Activated T-helper 1 cell treated with anti-CD3 and anti-CD28 coated beads, Interleukin-12 subunit alpha, Interleukin-12 subunit beta, Interleukin-2, Interleukin-4 antibody, amounts not matched to agents 30 ng/mL and 10 ng/mL and 1 ng/mL, durations not matched to agents 14 hours and 24 hours and 36 hours (primary cell): ENCODE measurements around the gene ZNF608. TPM values are rescaled to one million over a fixed set of nuclear protein-coding genes. Genes with fewer than 3 reads are reported as not detected.

Experiments used
- DNase-seq: peaks from one replicate; pipeline ENCODE4 v3.0.0; 2021; ENCODE audit warnings: low spot score
- H3K27ac Mint-ChIP-seq: one replicate; pipeline ENCODE4 v1.8.0; 2021; ENCODE audit warnings: mild to moderate bottlenecking, mixed read lengths
- H3K27me3 Mint-ChIP-seq: one replicate; pipeline ENCODE4 v1.8.0; 2022; ENCODE audit warnings: mild to moderate bottlenecking, moderate library complexity, mixed read lengths; ENCODE audit not compliant: insufficient read depth
- H3K36me3 Mint-ChIP-seq: one replicate; pipeline ENCODE4 v1.8.0; 2021; ENCODE audit warnings: low read depth, mixed read lengths
- H3K4me1 Mint-ChIP-seq: one replicate; pipeline ENCODE4 v1.8.0; 2021; ENCODE audit warnings: low read depth, mixed read lengths
- H3K4me3 Mint-ChIP-seq: one replicate; pipeline ENCODE4 v1.8.0; 2021; ENCODE audit warnings: mild to moderate bottlenecking, moderate library complexity, mixed read lengths
- H3K9me3 Mint-ChIP-seq: one replicate; pipeline ENCODE4 v1.8.0; 2021; ENCODE audit warnings: mixed read lengths
- intact Hi-C: fragments of 100-400 bp; cut with micrococcal nuclease; formaldehyde crosslinking; loops from one replicate; pipeline ENCODE4 v1.15.1; 2024
- total RNA-seq: library from RNA; stranded (reverse); gene quantifications from 2 replicates; pipeline ENCODE4 v1.2.3, GENCODE V29; 2022

ZNF608 gene
- total RNA-seq, 1 donor from 2014 or later: not detected

DNA sequence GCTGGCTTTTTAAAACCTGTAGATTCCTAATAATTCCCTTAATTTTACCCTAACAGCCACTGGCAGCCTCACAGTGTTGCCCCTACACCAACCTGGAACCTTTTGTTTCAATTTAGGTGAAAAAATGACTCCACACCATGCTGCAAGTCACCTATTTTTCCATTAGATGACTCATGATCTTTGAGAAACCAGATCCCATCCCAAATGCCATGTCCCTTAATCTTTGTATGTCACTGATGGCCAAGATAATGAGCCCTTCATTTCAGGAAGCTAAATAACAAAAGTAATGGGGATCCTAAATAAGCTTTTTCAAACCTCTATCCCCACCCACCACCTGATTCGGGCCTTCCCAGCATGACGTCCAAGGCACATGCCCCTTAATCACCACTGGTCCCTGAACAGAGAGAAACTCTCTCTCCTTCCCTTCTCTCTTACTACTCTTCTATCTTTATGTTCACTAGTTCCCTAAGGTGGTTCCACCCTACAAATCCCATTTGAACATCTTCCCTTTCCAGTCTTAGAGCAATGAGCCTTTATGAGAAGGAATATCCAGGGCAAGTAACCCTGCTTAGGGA lies 33.6 kb downstream of the ZNF608 start:
- intact Hi-C loops: no loop called here
- no peaks in the 10 kb centered on the region for H3K4me1 Mint-ChIP-seq
- H3K4me3 Mint-ChIP-seq: no peak overlapping the region

DNA sequence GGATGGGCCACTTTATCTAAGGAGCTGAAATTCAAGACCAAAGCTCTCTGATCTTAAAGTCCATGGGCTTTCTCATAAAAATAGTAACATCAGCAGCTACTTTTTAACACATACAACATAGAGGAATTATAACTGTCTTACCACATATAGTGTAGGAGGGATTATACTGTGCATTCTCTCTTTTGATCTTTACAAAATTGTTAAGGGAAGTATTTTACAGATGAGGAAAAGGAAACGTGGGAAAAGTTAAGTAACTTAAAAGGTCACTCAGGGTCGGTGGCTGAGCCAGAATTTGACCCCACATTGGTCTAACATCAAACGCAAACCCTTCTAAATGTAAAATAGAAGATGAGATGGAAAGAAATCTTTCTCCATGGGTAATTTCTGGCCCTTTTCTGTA lies 38.4 kb downstream of the ZNF608 start:
- no peaks in the 10 kb centered on the region for H3K9me3 Mint-ChIP-seq
- DNase-seq: no peak
- intact Hi-C loops: no loop called here
- no peaks in the 10 kb centered on the region for H3K36me3 Mint-ChIP-seq
- H3K4me3 Mint-ChIP-seq: no peak overlapping the region
- no peaks in the 10 kb centered on the region for H3K27me3 Mint-ChIP-seq
- H3K27ac Mint-ChIP-seq: no peak overlapping the region
- H3K4me1 Mint-ChIP-seq: no peaks in the 10 kb centered on the region

More for the DNA sequence above, 33.6 kb downstream of the ZNF608 start:
- Mint-ChIP-seq H3K27me3 (no peaks in the 10 kb centered on the region), H3K27ac (no peak overlapping the region), H3K9me3 (no peaks in the 10 kb centered on the region), H3K36me3 (no peaks in the 10 kb centered on the region)
- no peak for DNase-seq

DNA sequence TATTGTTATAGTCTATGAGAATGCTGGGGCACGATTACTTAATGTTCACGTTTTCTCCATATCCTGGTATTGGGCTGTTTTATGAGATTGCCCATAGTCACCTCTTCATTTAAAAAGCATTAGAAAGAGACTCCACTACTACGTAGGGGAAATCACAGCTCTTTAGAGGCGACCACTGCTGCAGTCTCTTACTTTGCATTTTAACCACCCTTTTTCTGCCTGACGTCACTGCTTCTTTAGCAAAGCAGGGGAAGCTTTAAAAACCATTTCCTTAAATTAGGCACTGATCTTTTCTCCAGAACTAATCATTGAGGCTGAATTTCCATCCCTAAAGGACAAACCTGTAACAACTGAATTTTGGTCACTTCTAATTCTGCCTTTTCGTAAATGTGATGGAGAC lies 38.9 kb downstream of the ZNF608 start:
- DNase-seq: no peak
- no peaks in the 10 kb centered on the region for H3K36me3 Mint-ChIP-seq
- H3K9me3 Mint-ChIP-seq: no peaks in the 10 kb centered on the region
- H3K27me3 Mint-ChIP-seq: no peaks in the 10 kb centered on the region
- no peak overlapping the region for H3K27ac Mint-ChIP-seq
- H3K4me3 Mint-ChIP-seq: no peak overlapping the region
- intact Hi-C loops: no loop called here
- no peaks in the 10 kb centered on the region for H3K4me1 Mint-ChIP-seq

DNA sequence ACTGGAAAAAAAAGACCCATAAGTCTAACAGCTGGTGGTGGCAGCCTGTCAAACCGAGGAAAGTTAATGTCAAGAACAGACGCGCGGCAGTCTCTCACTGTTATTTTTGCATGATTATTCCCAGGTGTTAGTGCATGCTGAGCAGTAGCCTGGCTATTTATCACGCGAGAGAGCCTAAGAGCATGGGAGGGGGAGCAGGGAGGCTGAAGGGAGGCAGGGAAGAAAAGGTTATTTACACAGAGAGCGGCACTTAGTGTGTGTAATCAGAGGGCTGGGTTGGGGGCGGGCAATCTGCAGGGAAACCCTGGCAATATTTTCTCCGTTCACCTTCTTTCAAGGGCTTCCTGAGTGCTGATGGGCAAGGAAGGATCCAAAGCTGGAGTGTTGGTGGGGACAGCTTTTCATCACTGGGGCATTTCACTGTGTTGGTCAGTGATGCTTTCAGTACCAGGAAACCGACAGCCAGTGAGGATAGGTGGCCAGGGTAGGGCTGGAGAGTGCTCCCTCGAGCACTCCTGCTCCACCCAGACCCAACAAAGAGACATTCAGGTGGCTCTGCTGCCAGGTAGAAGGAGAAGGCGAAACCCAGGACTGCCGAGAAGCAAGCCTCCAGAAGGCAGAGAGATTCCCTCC lies 39.6 kb downstream of the ZNF608 start:
- Mint-ChIP-seq H3K36me3 (no peaks in the 10 kb centered on the region), H3K4me3 (no peak overlapping the region), H3K4me1 (no peaks in the 10 kb centered on the region), H3K27ac (no peak overlapping the region), H3K27me3 (no peaks in the 10 kb centered on the region), H3K9me3 (no peaks in the 10 kb centered on the region)
- intact Hi-C loops: no loop called here
- DNase-seq: no peak

DNA sequence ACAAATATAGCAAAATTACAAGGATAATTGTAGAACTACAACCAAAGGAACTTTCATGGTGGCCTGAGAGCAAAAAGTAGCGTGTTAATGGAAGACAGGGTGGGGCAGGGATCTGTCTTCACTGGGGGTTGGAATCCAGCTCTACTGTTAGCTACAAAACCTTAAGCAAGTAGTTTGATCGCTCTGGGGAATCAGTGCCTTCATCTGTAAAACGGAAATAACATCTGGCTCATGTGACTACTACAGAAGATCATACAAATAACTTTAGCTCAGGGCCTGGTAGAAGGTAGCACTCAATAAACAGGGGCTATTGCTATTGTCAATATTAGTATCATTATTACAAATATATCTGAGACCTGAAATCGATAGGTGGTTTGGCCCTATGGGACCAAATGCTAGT lies 40.4 kb downstream of the ZNF608 start:
- H3K36me3 Mint-ChIP-seq: no peaks in the 10 kb centered on the region
- H3K4me1 Mint-ChIP-seq: no peaks in the 10 kb centered on the region
- no peak overlapping the region for H3K27ac Mint-ChIP-seq
- intact Hi-C loops: no loop called here
- H3K9me3 Mint-ChIP-seq: no peaks in the 10 kb centered on the region
- H3K27me3 Mint-ChIP-seq: no peaks in the 10 kb centered on the region
- no peak for DNase-seq
- H3K4me3 Mint-ChIP-seq: no peak overlapping the region

DNA sequence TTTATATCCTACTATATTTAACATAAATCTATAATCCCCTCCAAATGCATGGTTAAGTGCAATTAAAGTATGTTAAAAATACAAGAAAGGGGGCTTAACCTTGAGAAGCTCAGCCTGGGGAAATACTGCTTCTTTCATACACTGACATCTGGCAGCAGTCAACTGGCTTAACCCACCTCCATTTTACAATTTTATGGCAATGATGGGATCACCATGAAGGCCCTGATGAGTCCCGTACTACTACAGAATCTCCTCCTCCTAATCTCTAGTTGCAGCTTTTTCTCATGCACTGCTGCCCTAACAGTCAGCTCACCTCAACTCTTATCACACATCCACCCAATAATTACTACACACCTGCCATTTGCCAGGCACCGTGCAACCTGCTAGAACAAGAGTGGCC lies 40.9 kb downstream of the ZNF608 start:
- no peak for DNase-seq
- intact Hi-C loops: no loop called here
- H3K9me3 Mint-ChIP-seq: no peaks in the 10 kb centered on the region
- H3K27ac Mint-ChIP-seq: no peak overlapping the region
- no peaks in the 10 kb centered on the region for H3K27me3 Mint-ChIP-seq
- H3K4me3 Mint-ChIP-seq: no peak overlapping the region
- H3K36me3 Mint-ChIP-seq: no peaks in the 10 kb centered on the region
- no peaks in the 10 kb centered on the region for H3K4me1 Mint-ChIP-seq

DNA sequence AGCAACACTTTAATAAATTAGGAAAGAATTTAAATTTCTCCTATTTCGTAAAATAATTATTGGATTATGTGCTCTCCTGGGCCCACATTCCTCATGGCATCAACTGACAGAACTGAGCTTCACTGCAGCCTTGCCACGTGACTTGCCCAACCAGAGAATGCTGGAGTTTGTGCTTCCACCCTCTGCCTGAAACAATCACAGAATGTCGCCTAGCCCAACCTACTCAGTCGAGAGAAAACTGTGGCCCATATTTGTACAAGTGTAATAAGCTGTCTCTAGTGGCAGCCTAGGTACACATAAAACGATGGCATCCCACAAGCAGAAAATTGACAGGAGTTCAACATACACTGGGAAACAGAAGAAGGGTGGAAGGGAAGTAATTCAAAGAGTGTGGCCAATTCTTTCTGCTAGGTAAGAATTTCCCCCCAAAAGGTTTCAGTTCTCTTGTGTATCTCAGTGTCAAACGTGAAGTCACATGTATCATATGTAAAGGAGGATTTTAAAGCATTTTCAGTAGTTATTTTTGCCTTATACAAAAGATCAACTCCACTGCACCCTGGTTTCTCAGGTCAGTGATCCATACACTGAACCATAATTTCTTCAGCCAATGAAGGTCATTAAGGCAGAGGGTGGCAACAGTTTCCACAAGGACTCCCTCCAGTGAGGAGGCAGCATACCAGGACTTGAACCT lies 41.7 kb downstream of the ZNF608 start:
- DNase-seq: no peak
- Mint-ChIP-seq H3K9me3 (no peaks in the 10 kb centered on the region), H3K27me3 (no peaks in the 10 kb centered on the region), H3K4me1 (no peaks in the 10 kb centered on the region), H3K27ac (no peak overlapping the region), H3K36me3 (no peaks in the 10 kb centered on the region), H3K4me3 (no peak overlapping the region)
- intact Hi-C loops: no loop called here

DNA sequence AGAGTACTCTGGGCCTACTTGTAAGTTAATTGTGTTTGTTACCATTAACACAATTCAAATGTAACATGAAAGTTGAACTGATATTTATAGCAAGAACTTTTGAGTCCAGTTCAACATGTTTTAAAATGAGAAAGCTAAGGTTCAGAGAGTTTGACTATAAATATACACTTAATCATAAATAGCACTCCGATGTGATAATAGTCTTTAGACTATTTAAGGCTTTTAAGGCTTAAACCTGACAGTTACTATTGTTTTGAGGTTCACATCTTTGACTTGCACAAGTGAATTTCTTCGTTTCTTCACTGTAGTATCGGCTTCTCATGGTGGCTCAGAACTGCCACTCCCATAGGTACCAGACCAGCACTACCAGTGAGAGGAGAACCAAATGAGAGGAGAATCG lies 42.4 kb downstream of the ZNF608 start:
- no peaks in the 10 kb centered on the region for H3K27me3 Mint-ChIP-seq
- intact Hi-C loops: no loop called here
- no peak overlapping the region for H3K27ac Mint-ChIP-seq
- H3K4me1 Mint-ChIP-seq: no peaks in the 10 kb centered on the region
- no peaks in the 10 kb centered on the region for H3K9me3 Mint-ChIP-seq
- DNase-seq: no peak
- H3K36me3 Mint-ChIP-seq: no peaks in the 10 kb centered on the region
- H3K4me3 Mint-ChIP-seq: no peak overlapping the region

DNA sequence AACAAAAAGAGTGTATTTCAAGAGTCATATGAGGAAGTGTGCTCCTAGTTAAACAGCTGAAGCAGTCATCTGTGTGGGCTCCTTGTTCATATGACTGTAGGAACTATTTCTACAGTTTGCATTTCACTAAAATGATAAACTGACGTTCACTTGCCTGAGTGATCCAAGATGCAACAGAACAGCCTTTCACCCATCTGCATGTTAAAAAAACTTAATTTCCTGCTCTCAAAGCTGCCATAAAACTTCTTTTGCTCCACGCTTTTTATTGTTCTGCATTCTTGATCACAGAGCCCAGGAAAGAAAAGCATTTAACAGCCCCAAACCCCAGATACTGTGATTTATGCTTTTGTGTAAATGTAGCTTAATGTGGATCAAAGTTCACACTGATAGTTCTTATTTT lies 43.9 kb downstream of the ZNF608 start:
- Mint-ChIP-seq H3K27ac (no peak overlapping the region), H3K4me1 (no peaks in the 10 kb centered on the region), H3K36me3 (no peaks in the 10 kb centered on the region), H3K27me3 (no peaks in the 10 kb centered on the region), H3K4me3 (no peak overlapping the region), H3K9me3 (no peaks in the 10 kb centered on the region)
- intact Hi-C loops: no loop called here
- no peak for DNase-seq

DNA sequence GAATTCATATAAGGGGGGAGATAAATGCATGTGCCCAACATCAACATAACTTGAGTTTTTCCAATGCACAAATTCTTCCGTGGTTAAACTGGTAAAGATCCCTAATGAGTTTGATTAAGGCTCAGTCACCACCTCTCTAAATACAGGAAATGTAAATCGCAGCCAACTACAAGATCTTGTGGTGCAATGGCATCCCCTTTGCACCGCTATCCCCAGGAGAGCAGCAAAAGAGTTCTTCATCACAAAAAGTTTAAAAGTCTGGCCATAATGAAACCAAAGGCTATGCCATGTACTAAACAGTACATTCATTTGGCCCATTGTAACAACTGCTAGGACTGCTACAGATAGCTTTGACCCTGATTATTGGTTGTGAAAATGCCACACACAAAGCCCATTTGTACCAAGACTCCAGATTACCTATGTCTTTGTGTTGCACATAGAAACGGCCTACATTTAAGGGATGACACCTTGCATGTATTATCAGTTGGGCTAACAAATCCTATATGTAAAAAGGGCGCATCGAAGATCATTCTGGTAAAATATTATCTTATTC lies 44.5 kb downstream of the ZNF608 start:
- DNase-seq: no peak
- Mint-ChIP-seq H3K4me1 (no peaks in the 10 kb centered on the region), H3K27me3 (no peaks in the 10 kb centered on the region), H3K9me3 (no peaks in the 10 kb centered on the region), H3K36me3 (no peaks in the 10 kb centered on the region), H3K27ac (no peak overlapping the region), H3K4me3 (no peak overlapping the region)
- intact Hi-C loops: no loop called here

DNA sequence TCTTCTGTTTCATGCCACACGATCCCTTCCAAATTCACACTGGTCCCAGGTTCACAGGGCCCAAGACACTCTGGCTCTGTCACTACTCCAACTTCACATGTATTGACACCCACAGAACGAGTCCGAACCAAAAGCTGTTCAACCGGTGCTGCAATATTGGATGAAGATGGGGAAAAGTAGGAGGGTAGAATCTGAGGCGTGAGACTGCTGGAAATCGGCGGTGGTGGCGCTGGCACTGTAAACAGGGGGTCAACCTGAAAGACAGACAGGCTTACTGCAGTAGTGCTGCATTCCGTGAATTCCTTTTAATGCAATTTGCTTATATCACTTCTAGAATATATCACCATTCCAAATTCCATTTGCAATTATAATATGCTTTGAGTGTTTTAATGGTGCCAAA lies 45.4 kb downstream of the ZNF608 start:
- Mint-ChIP-seq H3K27me3 (no peaks in the 10 kb centered on the region), H3K36me3 (no peaks in the 10 kb centered on the region), H3K9me3 (no peaks in the 10 kb centered on the region), H3K4me1 (no peaks in the 10 kb centered on the region), H3K4me3 (no peak overlapping the region), H3K27ac (no peak overlapping the region)
- intact Hi-C loops: no loop called here
- DNase-seq: no peak

DNA sequence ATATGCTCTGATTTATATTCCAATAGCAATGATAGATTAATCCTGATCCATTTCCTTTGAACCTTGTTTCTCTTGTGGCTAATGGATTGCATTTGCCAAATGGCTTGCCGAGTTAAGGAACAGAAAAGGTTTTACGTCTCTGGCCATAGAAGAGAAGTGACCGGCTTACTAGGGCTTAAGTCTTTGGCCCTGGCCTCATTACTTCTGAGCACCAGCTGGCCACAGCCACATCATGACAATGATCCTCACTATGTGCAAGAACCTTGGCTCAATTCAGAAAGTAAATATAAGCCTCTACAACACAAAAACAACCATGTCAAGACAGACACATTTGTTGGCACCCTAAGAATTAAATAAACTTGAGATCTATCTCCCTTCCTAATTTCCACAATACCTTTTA lies 46.1 kb downstream of the ZNF608 start:
- no peaks in the 10 kb centered on the region for H3K9me3 Mint-ChIP-seq
- no peak overlapping the region for H3K27ac Mint-ChIP-seq
- H3K27me3 Mint-ChIP-seq: no peaks in the 10 kb centered on the region
- H3K4me3 Mint-ChIP-seq: no peak overlapping the region
- H3K36me3 Mint-ChIP-seq: no peaks in the 10 kb centered on the region
- no peak for DNase-seq
- H3K4me1 Mint-ChIP-seq: no peaks in the 10 kb centered on the region
- intact Hi-C loops: no loop called here

DNA sequence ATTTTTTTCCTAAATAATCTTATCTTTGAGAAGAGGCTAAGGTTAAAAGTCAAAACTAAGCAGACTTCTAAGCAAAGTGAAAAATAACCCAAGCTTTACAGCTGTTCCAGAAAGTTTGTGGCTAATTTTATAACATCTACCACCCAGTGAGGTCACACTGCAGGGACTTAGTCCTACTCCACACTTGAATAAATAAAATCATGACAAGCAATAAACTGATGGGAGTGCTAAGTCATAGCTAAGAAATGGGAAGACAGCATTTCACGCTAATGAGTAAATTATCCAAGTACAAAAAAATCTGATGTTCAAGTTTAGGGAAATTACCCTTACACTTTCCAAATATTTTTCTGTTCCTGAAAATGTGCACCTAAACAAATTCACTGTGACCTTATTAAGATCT lies 47.7 kb downstream of the ZNF608 start:
- H3K36me3 Mint-ChIP-seq: no peaks in the 10 kb centered on the region
- H3K4me1 Mint-ChIP-seq: no peaks in the 10 kb centered on the region
- H3K9me3 Mint-ChIP-seq: no peaks in the 10 kb centered on the region
- H3K4me3 Mint-ChIP-seq: no peak overlapping the region
- DNase-seq: no peak
- intact Hi-C loops: no loop called here
- no peak overlapping the region for H3K27ac Mint-ChIP-seq
- no peaks in the 10 kb centered on the region for H3K27me3 Mint-ChIP-seq
